Limb (tissue), 2 donors: ENCODE data around the gene SND1.

Experiments
- DNase-seq, 2 donors: peaks; one replicate each; pipeline ENCODE4 v3.0.0-alpha.2; 2016; ENCODE audit errors: extremely low spot score in 2 of 2

Gene SND1

GRCh38 chr7:127930341-127931328, 278.6 kb downstream of the SND1 start:
- DNase-seq: no peak

- no peak for DNase-seq
Observed at GRCh38 chr7:127932076-127932475, 280.1 kb downstream of the SND1 start.

- DNase-seq: no peak
Observed at GRCh38 chr7:127932496-127932895, 280.5 kb downstream of the SND1 start.

- no peak for DNase-seq
Observed at GRCh38 chr7:127933146-127933545, 281.2 kb downstream of the SND1 start.

GRCh38 chr7:127934711-127935110, 282.7 kb downstream of the SND1 start:
- DNase-seq: no peak

GRCh38 chr7:127935847-127936376, 283.9 kb downstream of the SND1 start:
- no peak for DNase-seq

GRCh38 chr7:127937066-127937680, 285.2 kb downstream of the SND1 start:
- DNase-seq: no peak

- no peak for DNase-seq
Observed at GRCh38 chr7:127938588-127938987, 286.6 kb downstream of the SND1 start.

GRCh38 chr7:127940381-127941160, 288.6 kb downstream of the SND1 start:
- no peak for DNase-seq

GRCh38 chr7:127941476-127942210, 289.6 kb downstream of the SND1 start:
- DNase-seq: no peak

GRCh38 chr7:127943541-127944521, 291.8 kb downstream of the SND1 start:
- peak; percentile 75 to 76 for DNase-seq

GRCh38 chr7:127946111-127946510, 294.1 kb downstream of the SND1 start:
- no peak for DNase-seq

GRCh38 chr7:127946847-127947246, 294.9 kb downstream of the SND1 start:
- no peak for DNase-seq

- DNase-seq: no peak
Observed at GRCh38 chr7:127948312-127948711, 296.3 kb downstream of the SND1 start.

GRCh38 chr7:127948930-127949329, 296.9 kb downstream of the SND1 start:
- no peak for DNase-seq

GRCh38 chr7:127949769-127950222, 297.8 kb downstream of the SND1 start:
- no peak for DNase-seq

GRCh38 chr7:127950233-127950935, 298.4 kb downstream of the SND1 start:
- DNase-seq: no peak

- DNase-seq: no peak
Observed at GRCh38 chr7:127953423-127954356, 301.7 kb downstream of the SND1 start.
